Measurements from ENCODE around the gene SLC19A2. TPM values are rescaled to one million over a fixed set of nuclear protein-coding genes. Genes with fewer than 3 reads are reported as not detected.

Gene SLC19A2
- total and polyA plus RNA-seq, 2 of the 13 experiments (the other 11 are each of a cell fraction or from before 2014, with no cell fraction given), result 30.4 to 56.0 TPM

- FAIRE-seq, result no peak
- ChIA-PET POLR2A (interaction anchor here (1.1 kb wide), 1 partner anchor 21 kb away, joined by 16 read pairs; the partner anchor contains the start of gene SLC19A2), CTCF (ENCODE audit: low intra/inter-chr PET ratio, low total read pairs) (no interaction called here)
- intact Hi-C loops (cut with micrococcal nuclease; ENCODE audit: unreplicated experiment), result no loop called here
- no TSS peak for BruUV-seq (replicated peaks)
- ATAC-seq, result peak; percentile 18; the same call in 1 of the 3 replicates
- Histone ChIP-seq H3K4me1 (ENCODE audit: insufficient read depth, low read length) (peaks cover 56% of the 10 kb centered on the region), H3K4me3 (replicated peaks in 1 of 3; ENCODE audit: insufficient read depth in 1 of 3, low read depth in 2 of 3, low read length in 3 of 3) (peak overlapping the region in 2 of 3 experiments; percentile 53 to 54; a peak in 1 of 6 replicates), H3K36me3 (replicated peaks in 1 of 2; ENCODE audit: control insufficient read depth in 1 of 2, insufficient read depth in 2 of 2, low read length in 2 of 2) (0 out of 5 replicates have a peak, but pooled peaks cover 0 to 2% of the 10 kb centered on the region in 2 experiments), H3K9ac (ENCODE audit: insufficient read depth, low read depth, low read length) (no peak overlapping the region), H3K9me3 (ENCODE audit: low read length) (no peaks in the 10 kb centered on the region), H2AFZ (ENCODE audit: low read length) (no peak overlapping the region), H3K4me2 (ENCODE audit: low read depth, low read length) (peak overlapping the region; percentile 70), H4K20me1 (ENCODE audit: insufficient read depth, low read length) (no peaks in the 10 kb centered on the region), H3K79me2 (ENCODE audit: insufficient read depth, low read length) (no peaks in the 10 kb centered on the region), H3K27me3 (ENCODE audit: control insufficient read depth in 1 of 2, insufficient read depth in 2 of 2, low read length in 2 of 2) (no peaks in the 10 kb centered on the region), H3K27ac (ENCODE audit: extremely low read length, insufficient read depth, low read length) (no peak overlapping the region)
- 1% methylated on average over 2 of the region's 2 CpGs for WGBS (ENCODE audit: low lambda C conversion rate)
- no peak for DNase-seq (ENCODE audit: low spot score)
- in situ Hi-C loops (cut with HindIII; ENCODE audit: extremely low pct_ligation_motif_present, low pct_unique_long_range_greater_than_20kb), result no loop called here
- TF ChIP-seq HDAC6 (IDR thresholded peaks at IDR 0.05; ENCODE audit: low read depth, low read length), result no peak
- TF ChIP-seq EP300 (IDR thresholded peaks at IDR 0.05; ENCODE audit: low read depth in 2 of 2, low read length in 2 of 2), result peak in 1 of 2 experiments; percentile 42; a peak in 2 of 4 replicates
- TF ChIP-seq EP300 (CRISPR knock-in tag; IDR thresholded peaks at IDR 0.05; ENCODE audit: borderline replicate concordance), result no peak
- no peak for TF ChIP-seq HOXA7 (CRISPR knock-in tag; IDR thresholded peaks at IDR 0.05)
- no peak for TF ChIP-seq ZNF563 (CRISPR knock-in tag; IDR thresholded peaks at IDR 0.05)
- 0 out of 2 replicates have a peak, but pooled peaks have one; percentile 3 for TF ChIP-seq CEBPG (CRISPR knock-in tag; IDR thresholded peaks at IDR 0.05)
- TF ChIP-seq, protein P1, sequence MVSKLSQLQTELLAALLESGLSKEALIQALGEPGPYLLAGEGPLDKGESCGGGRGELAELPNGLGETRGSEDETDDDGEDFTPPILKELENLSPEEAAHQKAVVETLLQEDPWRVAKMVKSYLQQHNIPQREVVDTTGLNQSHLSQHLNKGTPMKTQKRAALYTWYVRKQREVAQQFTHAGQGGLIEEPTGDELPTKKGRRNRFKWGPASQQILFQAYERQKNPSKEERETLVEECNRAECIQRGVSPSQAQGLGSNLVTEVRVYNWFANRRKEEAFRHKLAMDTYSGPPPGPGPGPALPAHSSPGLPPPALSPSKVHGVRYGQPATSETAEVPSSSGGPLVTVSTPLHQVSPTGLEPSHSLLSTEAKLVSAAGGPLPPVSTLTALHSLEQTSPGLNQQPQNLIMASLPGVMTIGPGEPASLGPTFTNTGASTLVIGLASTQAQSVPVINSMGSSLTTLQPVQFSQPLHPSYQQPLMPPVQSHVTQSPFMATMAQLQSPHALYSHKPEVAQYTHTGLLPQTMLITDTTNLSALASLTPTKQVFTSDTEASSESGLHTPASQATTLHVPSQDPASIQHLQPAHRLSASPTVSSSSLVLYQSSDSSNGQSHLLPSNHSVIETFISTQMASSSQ (IDR thresholded peaks at IDR 0.05; ENCODE audit: low read depth), result peak; percentile 58; the same call in 1 of the 2 replicates
- TF ChIP-seq, protein P1 (CRISPR knock-in tag; IDR thresholded peaks at IDR 0.05; ENCODE audit: borderline replicate concordance), result no peak
- TF ChIP-seq, protein P2, sequence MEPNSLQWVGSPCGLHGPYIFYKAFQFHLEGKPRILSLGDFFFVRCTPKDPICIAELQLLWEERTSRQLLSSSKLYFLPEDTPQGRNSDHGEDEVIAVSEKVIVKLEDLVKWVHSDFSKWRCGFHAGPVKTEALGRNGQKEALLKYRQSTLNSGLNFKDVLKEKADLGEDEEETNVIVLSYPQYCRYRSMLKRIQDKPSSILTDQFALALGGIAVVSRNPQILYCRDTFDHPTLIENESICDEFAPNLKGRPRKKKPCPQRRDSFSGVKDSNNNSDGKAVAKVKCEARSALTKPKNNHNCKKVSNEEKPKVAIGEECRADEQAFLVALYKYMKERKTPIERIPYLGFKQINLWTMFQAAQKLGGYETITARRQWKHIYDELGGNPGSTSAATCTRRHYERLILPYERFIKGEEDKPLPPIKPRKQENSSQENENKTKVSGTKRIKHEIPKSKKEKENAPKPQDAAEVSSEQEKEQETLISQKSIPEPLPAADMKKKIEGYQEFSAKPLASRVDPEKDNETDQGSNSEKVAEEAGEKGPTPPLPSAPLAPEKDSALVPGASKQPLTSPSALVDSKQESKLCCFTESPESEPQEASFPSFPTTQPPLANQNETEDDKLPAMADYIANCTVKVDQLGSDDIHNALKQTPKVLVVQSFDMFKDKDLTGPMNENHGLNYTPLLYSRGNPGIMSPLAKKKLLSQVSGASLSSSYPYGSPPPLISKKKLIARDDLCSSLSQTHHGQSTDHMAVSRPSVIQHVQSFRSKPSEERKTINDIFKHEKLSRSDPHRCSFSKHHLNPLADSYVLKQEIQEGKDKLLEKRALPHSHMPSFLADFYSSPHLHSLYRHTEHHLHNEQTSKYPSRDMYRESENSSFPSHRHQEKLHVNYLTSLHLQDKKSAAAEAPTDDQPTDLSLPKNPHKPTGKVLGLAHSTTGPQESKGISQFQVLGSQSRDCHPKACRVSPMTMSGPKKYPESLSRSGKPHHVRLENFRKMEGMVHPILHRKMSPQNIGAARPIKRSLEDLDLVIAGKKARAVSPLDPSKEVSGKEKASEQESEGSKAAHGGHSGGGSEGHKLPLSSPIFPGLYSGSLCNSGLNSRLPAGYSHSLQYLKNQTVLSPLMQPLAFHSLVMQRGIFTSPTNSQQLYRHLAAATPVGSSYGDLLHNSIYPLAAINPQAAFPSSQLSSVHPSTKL (CRISPR knock-in tag; IDR thresholded peaks at IDR 0.05), result peak; percentile 25; the same call in 1 of the 2 replicates
- TF ChIP-seq CBX5 (CRISPR knock-in tag; IDR thresholded peaks at IDR 0.05; ENCODE audit: borderline replicate concordance), result no peak
- TF ChIP-seq MIXL1 (CRISPR knock-in tag; IDR thresholded peaks at IDR 0.05), result 0 out of 2 replicates have a peak, but pooled peaks have one; percentile 9
- TF ChIP-seq, protein P3, sequence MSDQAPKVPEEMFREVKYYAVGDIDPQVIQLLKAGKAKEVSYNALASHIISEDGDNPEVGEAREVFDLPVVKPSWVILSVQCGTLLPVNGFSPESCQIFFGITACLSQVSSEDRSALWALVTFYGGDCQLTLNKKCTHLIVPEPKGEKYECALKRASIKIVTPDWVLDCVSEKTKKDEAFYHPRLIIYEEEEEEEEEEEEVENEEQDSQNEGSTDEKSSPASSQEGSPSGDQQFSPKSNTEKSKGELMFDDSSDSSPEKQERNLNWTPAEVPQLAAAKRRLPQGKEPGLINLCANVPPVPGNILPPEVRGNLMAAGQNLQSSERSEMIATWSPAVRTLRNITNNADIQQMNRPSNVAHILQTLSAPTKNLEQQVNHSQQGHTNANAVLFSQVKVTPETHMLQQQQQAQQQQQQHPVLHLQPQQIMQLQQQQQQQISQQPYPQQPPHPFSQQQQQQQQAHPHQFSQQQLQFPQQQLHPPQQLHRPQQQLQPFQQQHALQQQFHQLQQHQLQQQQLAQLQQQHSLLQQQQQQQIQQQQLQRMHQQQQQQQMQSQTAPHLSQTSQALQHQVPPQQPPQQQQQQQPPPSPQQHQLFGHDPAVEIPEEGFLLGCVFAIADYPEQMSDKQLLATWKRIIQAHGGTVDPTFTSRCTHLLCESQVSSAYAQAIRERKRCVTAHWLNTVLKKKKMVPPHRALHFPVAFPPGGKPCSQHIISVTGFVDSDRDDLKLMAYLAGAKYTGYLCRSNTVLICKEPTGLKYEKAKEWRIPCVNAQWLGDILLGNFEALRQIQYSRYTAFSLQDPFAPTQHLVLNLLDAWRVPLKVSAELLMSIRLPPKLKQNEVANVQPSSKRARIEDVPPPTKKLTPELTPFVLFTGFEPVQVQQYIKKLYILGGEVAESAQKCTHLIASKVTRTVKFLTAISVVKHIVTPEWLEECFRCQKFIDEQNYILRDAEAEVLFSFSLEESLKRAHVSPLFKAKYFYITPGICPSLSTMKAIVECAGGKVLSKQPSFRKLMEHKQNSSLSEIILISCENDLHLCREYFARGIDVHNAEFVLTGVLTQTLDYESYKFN (CRISPR knock-in tag; conservative IDR thresholded peaks at IDR 0.05), result peak; percentile 53
- no peak for TF ChIP-seq ISX (CRISPR knock-in tag; conservative IDR thresholded peaks at IDR 0.05)
These were observed 21.7 kb upstream of the SLC19A2 start for GRCh38 chr1:169507413-169507812.

All from HepG2 (cell line).